Keratinocyte (primary cell): ENCODE data around the gene WDR35. TPM values are rescaled to one million over a fixed set of nuclear protein-coding genes. Genes with fewer than 3 reads are reported as not detected.

Source experiments
- DNase-seq: peaks from one replicate; pipeline ENCODE4 v3.0.0-alpha.2; 2011; ENCODE audit warnings: low read depth, missing footprints, low spot score
- FAIRE-seq: peaks from 2 replicates; lab custom pipeline; 2011; peaks lifted over from hg19 to GRCh38; lab: Jason Lieb, UNC
- H2AFZ ChIP-seq: 2 replicates; pipeline ENCODE4 v1.6.0; 2012; ENCODE audit warnings: low read length, control low read depth, inconsistent platforms; ENCODE audit not compliant: control insufficient read depth
- H3K27ac ChIP-seq: 2 replicates; pipeline ENCODE4 v1.5.1; 2011; ENCODE audit warnings: low read length; ENCODE audit not compliant: control insufficient read depth, insufficient read depth
- H3K27me3 ChIP-seq: 3 replicates; pipeline ENCODE4 v1.6.0; 2011; ENCODE audit warnings: low read length; ENCODE audit not compliant: control insufficient read depth, insufficient read depth; ENCODE audit errors: extremely low read depth
- H3K36me3 ChIP-seq, 2 experiments: 2 replicates in 1 of 2; 3 replicates in 1 of 2; pipeline ENCODE4 v1.5.1; 2011; ENCODE audit warnings: low read length in 2 of 2, mild to moderate bottlenecking in 1 of 2; ENCODE audit not compliant: control insufficient read depth in 2 of 2, insufficient read depth in 2 of 2; ENCODE audit errors: extremely low read depth in 1 of 2
- H3K4me1 ChIP-seq: 3 replicates; pipeline ENCODE4 v1.5.1; 2011; ENCODE audit warnings: low read length; ENCODE audit not compliant: control insufficient read depth, insufficient read depth; ENCODE audit errors: extremely low read depth
- H3K4me2 ChIP-seq: 3 replicates; pipeline ENCODE4 v1.6.0; 2011; ENCODE audit warnings: low read depth, low read length; ENCODE audit not compliant: control insufficient read depth, insufficient read depth; ENCODE audit errors: extremely low read depth
- H3K4me3 ChIP-seq, 3 experiments: fragments of 200-600 bp in 1 of 3; sonication (generic) in 1 of 3; 2 replicates in 2 of 3; 3 replicates in 1 of 3; pipeline ENCODE4 v1.5.1; 2011 to 2016; ENCODE audit warnings: low read length in 3 of 3, mild to moderate bottlenecking in 3 of 3, control low read depth in 2 of 3, inconsistent platforms in 1 of 3, low read depth in 1 of 3, mixed read lengths in 1 of 3, mixed run types in 1 of 3, moderate library complexity in 1 of 3; ENCODE audit not compliant: control insufficient read depth in 2 of 3, insufficient read depth in 2 of 3; ENCODE audit errors: extremely low read depth in 1 of 3
- H3K79me2 ChIP-seq: 2 replicates; pipeline ENCODE4 v1.6.0; 2012; ENCODE audit warnings: low read length; ENCODE audit not compliant: control insufficient read depth, insufficient read depth
- H3K9ac ChIP-seq: 3 replicates; pipeline ENCODE4 v1.6.0; 2011; ENCODE audit warnings: low read length; ENCODE audit not compliant: control insufficient read depth, insufficient read depth; ENCODE audit errors: extremely low read depth
- H3K9me1 ChIP-seq: 3 replicates; pipeline ENCODE4 v1.6.0; 2011; ENCODE audit warnings: low read length; ENCODE audit not compliant: control insufficient read depth, insufficient read depth; ENCODE audit errors: extremely low read depth
- H3K9me3 ChIP-seq: 2 replicates; pipeline ENCODE4 v1.5.1; 2012; ENCODE audit warnings: low read depth, low read length; ENCODE audit not compliant: control insufficient read depth
- H4K20me1 ChIP-seq: 3 replicates; pipeline ENCODE4 v1.6.0; 2011; ENCODE audit warnings: low read length; ENCODE audit not compliant: control insufficient read depth, insufficient read depth; ENCODE audit errors: extremely low read depth
- CTCF ChIP-seq, 3 experiments: IDR thresholded peaks in 1 of 3; conservative IDR thresholded peaks in 1 of 3; optimal IDR thresholded peaks in 1 of 3; 2 replicates in 2 of 3; 3 replicates in 1 of 3; pipeline versions ENCODE3 to v1.5.1; 2011; ENCODE audit warnings: low read length in 3 of 3, mild to moderate bottlenecking in 3 of 3, moderate library complexity in 2 of 3, control low read depth in 1 of 3, inconsistent platforms in 1 of 3; ENCODE audit not compliant: insufficient read depth in 2 of 3; ENCODE audit errors: extremely low read depth in 1 of 3
- EZH2 ChIP-seq: IDR thresholded peaks from one replicate; pipeline ENCODE4 v1.6.1; 2012; ENCODE audit warnings: inconsistent platforms, mild to moderate bottlenecking, low read length, moderate library complexity
- dilution Hi-C: fragments of 300-500 bp; cut with MboI; formaldehyde crosslinking; loops from one replicate; pipeline ENCODE4 v1.7.0; 2020; ENCODE audit warnings: low sequenced_read_pairs; ENCODE audit not compliant: extremely low pct_ligation_motif_present
- polyA plus RNA-seq, 5 experiments: library from polyadenylated mRNA; depleted of rRNA in 3 of 5; stranded (reverse) in 3 of 5; stranded (forward) in 1 of 5; unstranded in 1 of 5; fragments of >200 nt; gene quantifications; 1 replicate in 1 of 5; 2 replicates in 3 of 5; 3 replicates in 1 of 5; pipeline versions ENCODE4 v1.2.1 to v1.2.3, GENCODE V29; 2011 to 2012; ENCODE audit warnings: missing spikeins in 2 of 5, low read depth in 1 of 5, low replicate concordance in 1 of 5

The WDR35 gene
- polyA plus RNA-seq, 1 donor (not counting 4 experiments of a cell fraction or from before 2014, with no cell fraction given), result 8.8 TPM

- TF ChIP-seq CTCF (optimal IDR thresholded peaks at IDR 0.05 in 1 of 3, IDR thresholded peaks at IDR 0.05 in 1 of 3, conservative IDR thresholded peaks at IDR 0.05 in 1 of 3; ENCODE audit: extremely low read depth in 1 of 3, insufficient read depth in 2 of 3, low read length in 3 of 3) (no peak), EZH2 (no peak)
- H3K4me1 ChIP-seq, result peaks cover 2% of the 10 kb centered on the region
- H3K4me3 ChIP-seq, result no peak overlapping the region
- H3K36me3 ChIP-seq, result no peaks in the 10 kb centered on the region
- H4K20me1 ChIP-seq, result no peaks in the 10 kb centered on the region
- no peak overlapping the region for H2AFZ ChIP-seq
- no peaks in the 10 kb centered on the region for H3K9me1 ChIP-seq
- dilution Hi-C loops, result no loop called here
- H3K9ac ChIP-seq, result no peak overlapping the region
- no peak overlapping the region for H3K4me2 ChIP-seq
- DNase-seq, result no peak
- no peaks in the 10 kb centered on the region for H3K27me3 ChIP-seq
- no peaks in the 10 kb centered on the region for H3K9me3 ChIP-seq
- FAIRE-seq, result no peak
- H3K27ac ChIP-seq, result no peak overlapping the region
- H3K79me2 ChIP-seq, result no peaks in the 10 kb centered on the region
Measured at GRCh38 chr2:20005067-20005627, 15.2 kb upstream of the WDR35 start.

DNA sequence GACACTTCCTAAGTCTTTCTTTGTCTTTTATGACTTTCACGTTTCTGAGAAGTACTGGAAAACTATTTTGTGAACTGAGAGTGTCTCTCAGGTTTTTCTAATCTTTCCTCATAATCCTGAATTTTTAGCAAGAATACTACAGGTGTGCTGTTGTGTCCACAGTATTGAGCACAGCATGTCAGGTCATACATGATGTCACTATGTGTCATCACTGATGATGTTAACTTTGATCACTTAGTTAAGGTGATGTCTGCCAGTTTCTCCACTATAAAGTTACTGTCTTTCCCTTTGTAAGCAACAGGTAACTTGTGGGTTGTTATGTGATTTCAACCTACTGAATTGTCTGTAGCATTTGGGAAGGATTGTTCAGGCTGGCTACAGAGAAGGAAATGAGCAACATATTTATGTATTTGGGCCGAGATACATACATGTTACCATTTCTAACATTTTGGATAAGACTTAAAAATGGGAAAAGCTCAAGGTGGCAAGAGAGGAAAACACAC is 11.5 kb upstream of the WDR35 start:
- TF ChIP-seq CTCF (optimal IDR thresholded peaks at IDR 0.05 in 1 of 3, IDR thresholded peaks at IDR 0.05 in 1 of 3, conservative IDR thresholded peaks at IDR 0.05 in 1 of 3; ENCODE audit: extremely low read depth in 1 of 3, insufficient read depth in 2 of 3, low read length in 3 of 3), result no peak
- TF ChIP-seq EZH2, result no peak

More for the DNA sequence above, 11.5 kb upstream of the WDR35 start:
- H4K20me1 ChIP-seq, result no peaks in the 10 kb centered on the region
- peak; percentile 23 for DNase-seq
- H3K4me2 ChIP-seq, result no peak overlapping the region
- no peaks in the 10 kb centered on the region for H3K9me1 ChIP-seq
- no peak overlapping the region for H3K9ac ChIP-seq
- no peaks in the 10 kb centered on the region for H3K79me2 ChIP-seq
- dilution Hi-C loops, result no loop called here
- no peaks in the 10 kb centered on the region for H3K9me3 ChIP-seq
- no peaks in the 10 kb centered on the region for H3K36me3 ChIP-seq
- peaks cover 2% of the 10 kb centered on the region for H3K4me1 ChIP-seq
- no peaks in the 10 kb centered on the region for H3K27me3 ChIP-seq
- no peak overlapping the region for H2AFZ ChIP-seq
- H3K27ac ChIP-seq, result no peak overlapping the region
- no peak for FAIRE-seq
- H3K4me3 ChIP-seq, result no peak overlapping the region
